Neural cell (in vitro differentiated cells): Measurements from ENCODE around the gene AK5. TPM values are rescaled to one million over a fixed set of nuclear protein-coding genes. Genes with fewer than 3 reads are reported as not detected.

Source experiments
- H2AFZ ChIP-seq: fragments of 200-600, 300-800 bp; sonication (generic), shearing (Covaris generic); 2 replicates; pipeline ENCODE4 v1.6.0; 2014; ENCODE audit warnings: low read depth, mild to moderate bottlenecking, antibody characterized with exemption, low read length, moderate library complexity
- H3F3A ChIP-seq: fragments of 200-600 bp; shearing (Covaris generic); 2 replicates; pipeline ENCODE4 v1.6.1; 2016; ENCODE audit warnings: mild to moderate bottlenecking, moderate library complexity, mixed read lengths, antibody characterized with exemption, low read length; ENCODE audit not compliant: insufficient read depth, poor library complexity, severe bottlenecking
- H3K27ac ChIP-seq: fragments of 200-600, 300-800 bp; sonication (generic), shearing (Covaris generic); 2 replicates; pipeline ENCODE4 v1.5.1; 2014; ENCODE audit warnings: mild to moderate bottlenecking, low read length, moderate library complexity
- H3K27me3 ChIP-seq: fragments of 300-800, 200-600 bp; sonication (generic), shearing (Covaris generic); 2 replicates; pipeline ENCODE4 v1.6.0; 2014; ENCODE audit warnings: mild to moderate bottlenecking, low read depth, low read length, moderate library complexity; ENCODE audit not compliant: insufficient read depth
- H3K36me3 ChIP-seq: fragments of 300-800, 200-600 bp; sonication (generic), shearing (Covaris generic); 2 replicates; pipeline ENCODE4 v1.5.1; 2014; ENCODE audit warnings: mild to moderate bottlenecking, antibody characterized with exemption, low read length, moderate library complexity; ENCODE audit not compliant: insufficient read depth
- H3K4me2 ChIP-seq: fragments of 300-800, 200-600 bp; sonication (generic), shearing (Covaris generic); 2 replicates; pipeline ENCODE4 v1.6.0; 2014; ENCODE audit warnings: mild to moderate bottlenecking, low read length
- H3K4me3 ChIP-seq: fragments of 300-800, 200-600 bp; sonication (generic), shearing (Covaris generic); 2 replicates; pipeline ENCODE4 v1.5.1; 2014; ENCODE audit warnings: mild to moderate bottlenecking, low read length, moderate library complexity
- H3K79me2 ChIP-seq: fragments of 200-600 bp; shearing (Covaris generic); replicated peaks from 2 replicates; pipeline ENCODE4 v1.6.0; 2014; ENCODE audit warnings: mild to moderate bottlenecking, low read length, moderate library complexity; ENCODE audit not compliant: insufficient read depth
- H3K9ac ChIP-seq: fragments of 300-800, 200-600 bp; sonication (generic), shearing (Covaris generic); 2 replicates; pipeline ENCODE4 v1.6.1; 2016; ENCODE audit warnings: mild to moderate bottlenecking, low read length, mixed read lengths
- H3K9me2 ChIP-seq: fragments of 200-600 bp; shearing (Covaris generic); 2 replicates; pipeline ENCODE4 v1.6.1; 2016; ENCODE audit warnings: mild to moderate bottlenecking, low read length, mixed read lengths; ENCODE audit not compliant: insufficient read depth
- H3K9me3 ChIP-seq: fragments of 200-600, 300-800 bp; sonication (generic), shearing (Covaris generic); 2 replicates; pipeline ENCODE4 v1.6.1; 2016; ENCODE audit warnings: mild to moderate bottlenecking, mixed run types, low read length, moderate library complexity, mixed read lengths
- H4K20me1 ChIP-seq: fragments of 200-600 bp; shearing (Covaris generic); 2 replicates; pipeline ENCODE4 v1.6.1; 2016; ENCODE audit warnings: mild to moderate bottlenecking, mixed run types; ENCODE audit not compliant: insufficient read depth
- EP300 ChIP-seq: fragments of 450-650 bp; conservative IDR thresholded peaks from 2 replicates; pipeline ENCODE4 v1.6.1; 2014; ENCODE audit warnings: antibody characterized with exemption, mild to moderate bottlenecking, moderate library complexity; ENCODE audit not compliant: poor library complexity, severe bottlenecking
- EZH2 ChIP-seq: fragments of 200-600, 300-800 bp; shearing (Covaris generic), sonication (generic); IDR thresholded peaks from 2 replicates; pipeline ENCODE4 v1.6.1; 2014; ENCODE audit warnings: antibody characterized with exemption, low read length, borderline replicate concordance, mild to moderate bottlenecking; ENCODE audit not compliant: insufficient read depth, poor library complexity, severe bottlenecking
- MXI1 ChIP-seq: fragments of 450-650 bp; conservative IDR thresholded peaks from 2 replicates; pipeline ENCODE4 v1.6.1; 2014; ENCODE audit warnings: antibody characterized with exemption, mild to moderate bottlenecking; ENCODE audit not compliant: poor library complexity, severe bottlenecking
- POLR2AphosphoS5 ChIP-seq: IDR thresholded peaks from 2 replicates; pipeline ENCODE4 v1.6.1; 2012
- RAD21 ChIP-seq: fragments of 450-650 bp; conservative IDR thresholded peaks from 2 replicates; pipeline ENCODE4 v1.6.1; 2014; ENCODE audit warnings: antibody characterized with exemption, mild to moderate bottlenecking, moderate library complexity
- SMC3 ChIP-seq: fragments of 450-650 bp; conservative IDR thresholded peaks from 2 replicates; pipeline ENCODE4 v1.6.1; 2014; ENCODE audit warnings: antibody characterized with exemption, mild to moderate bottlenecking, moderate library complexity; ENCODE audit not compliant: poor library complexity
- TAF1 ChIP-seq: IDR thresholded peaks from 2 replicates; pipeline ENCODE4 v1.6.1; 2012; ENCODE audit warnings: low read depth
- polyA plus RNA-seq: library from polyadenylated mRNA; depleted of rRNA; stranded (reverse); fragments of >200 nt; gene quantifications from 2 replicates; pipeline ENCODE4 v1.2.3, GENCODE V29; 2014
- TF ChIP-seq, protein P1 (sequence below): IDR thresholded peaks from 2 replicates; pipeline ENCODE4 v1.6.1; 2012; ENCODE audit warnings: borderline replicate concordance
- TF ChIP-seq, protein P2 (sequence below): fragments of 450-650 bp; IDR thresholded peaks from 2 replicates; pipeline ENCODE4 v1.5.1; 2014; ENCODE audit warnings: antibody characterized with exemption, mild to moderate bottlenecking, moderate library complexity; ENCODE audit not compliant: poor library complexity, severe bottlenecking

The AK5 gene
- polyA plus RNA-seq, 1 donor from 2014 or later, result 7.1 TPM

DNA sequence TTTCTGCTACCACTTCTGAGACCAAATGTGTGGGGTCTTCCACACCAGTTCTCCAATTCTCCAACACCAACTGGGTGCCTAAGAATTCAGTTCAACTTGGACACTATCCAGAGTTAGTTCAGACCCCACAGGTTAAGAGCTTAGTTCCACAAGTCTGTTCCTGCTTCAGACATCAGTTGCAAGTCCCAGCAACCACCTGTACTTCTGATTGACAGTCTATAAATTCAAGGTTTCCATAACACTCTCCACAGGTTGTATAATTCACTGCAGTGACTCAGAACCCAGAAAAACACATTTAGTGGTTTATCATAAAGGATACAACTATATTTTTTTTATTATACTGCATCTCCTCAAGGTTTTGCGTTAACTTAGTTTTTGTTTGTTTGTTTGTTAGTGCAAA lies 18.7 kb downstream of the AK5 start:
- H3K4me2 ChIP-seq, result no peak overlapping the region
- H2AFZ ChIP-seq, result no peak overlapping the region
- H3K36me3 ChIP-seq, result no peaks in the 10 kb centered on the region
- no peaks in the 10 kb centered on the region for H3F3A ChIP-seq
- no peaks in the 10 kb centered on the region for H4K20me1 ChIP-seq
- no peaks in the 10 kb centered on the region for H3K9me3 ChIP-seq
- H3K27ac ChIP-seq, result no peak overlapping the region
- H3K79me2 ChIP-seq, result no peaks in the 10 kb centered on the region
- TF ChIP-seq TAF1, result no peak
- TF ChIP-seq, protein P1, sequence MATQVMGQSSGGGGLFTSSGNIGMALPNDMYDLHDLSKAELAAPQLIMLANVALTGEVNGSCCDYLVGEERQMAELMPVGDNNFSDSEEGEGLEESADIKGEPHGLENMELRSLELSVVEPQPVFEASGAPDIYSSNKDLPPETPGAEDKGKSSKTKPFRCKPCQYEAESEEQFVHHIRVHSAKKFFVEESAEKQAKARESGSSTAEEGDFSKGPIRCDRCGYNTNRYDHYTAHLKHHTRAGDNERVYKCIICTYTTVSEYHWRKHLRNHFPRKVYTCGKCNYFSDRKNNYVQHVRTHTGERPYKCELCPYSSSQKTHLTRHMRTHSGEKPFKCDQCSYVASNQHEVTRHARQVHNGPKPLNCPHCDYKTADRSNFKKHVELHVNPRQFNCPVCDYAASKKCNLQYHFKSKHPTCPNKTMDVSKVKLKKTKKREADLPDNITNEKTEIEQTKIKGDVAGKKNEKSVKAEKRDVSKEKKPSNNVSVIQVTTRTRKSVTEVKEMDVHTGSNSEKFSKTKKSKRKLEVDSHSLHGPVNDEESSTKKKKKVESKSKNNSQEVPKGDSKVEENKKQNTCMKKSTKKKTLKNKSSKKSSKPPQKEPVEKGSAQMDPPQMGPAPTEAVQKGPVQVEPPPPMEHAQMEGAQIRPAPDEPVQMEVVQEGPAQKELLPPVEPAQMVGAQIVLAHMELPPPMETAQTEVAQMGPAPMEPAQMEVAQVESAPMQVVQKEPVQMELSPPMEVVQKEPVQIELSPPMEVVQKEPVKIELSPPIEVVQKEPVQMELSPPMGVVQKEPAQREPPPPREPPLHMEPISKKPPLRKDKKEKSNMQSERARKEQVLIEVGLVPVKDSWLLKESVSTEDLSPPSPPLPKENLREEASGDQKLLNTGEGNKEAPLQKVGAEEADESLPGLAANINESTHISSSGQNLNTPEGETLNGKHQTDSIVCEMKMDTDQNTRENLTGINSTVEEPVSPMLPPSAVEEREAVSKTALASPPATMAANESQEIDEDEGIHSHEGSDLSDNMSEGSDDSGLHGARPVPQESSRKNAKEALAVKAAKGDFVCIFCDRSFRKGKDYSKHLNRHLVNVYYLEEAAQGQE, result no peak
- no peak for TF ChIP-seq EP300
- TF ChIP-seq RAD21, result no peak
- TF ChIP-seq EZH2, result no peak
- H3K27me3 ChIP-seq, result no peaks in the 10 kb centered on the region
- H3K9ac ChIP-seq, result no peak overlapping the region
- no peak overlapping the region for H3K4me3 ChIP-seq
- no peaks in the 10 kb centered on the region for H3K9me2 ChIP-seq

DNA sequence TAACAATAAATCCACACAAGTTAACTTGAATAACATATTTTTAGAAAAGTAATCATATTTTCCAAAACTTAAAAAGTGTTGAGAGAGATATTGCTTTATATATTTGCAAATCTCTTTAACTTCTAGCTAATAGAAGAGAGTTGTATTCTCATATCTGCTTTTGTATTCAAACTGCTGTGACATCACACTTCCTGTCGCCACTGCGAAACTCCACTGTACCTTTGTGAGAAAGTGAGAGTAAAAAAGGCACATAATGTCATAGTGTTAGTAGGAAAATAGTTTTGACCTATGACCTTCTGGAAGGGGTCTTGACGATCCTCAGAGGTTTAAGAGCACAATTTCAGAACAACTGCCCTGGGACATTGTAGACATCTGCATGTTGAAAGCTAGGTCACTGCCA lies 21.6 kb downstream of the AK5 start:
- Histone ChIP-seq H4K20me1 (no peaks in the 10 kb centered on the region), H3K79me2 (no peaks in the 10 kb centered on the region), H3K9me3 (no peaks in the 10 kb centered on the region), H3F3A (no peaks in the 10 kb centered on the region), H2AFZ (no peak overlapping the region), H3K4me3 (no peak overlapping the region), H3K27me3 (no peaks in the 10 kb centered on the region), H3K27ac (no peak overlapping the region), H3K9ac (no peak overlapping the region), H3K4me2 (no peak overlapping the region), H3K9me2 (no peaks in the 10 kb centered on the region), H3K36me3 (no peaks in the 10 kb centered on the region)
- TF ChIP-seq POLR2AphosphoS5, result no peak
- TF ChIP-seq SMC3, result no peak
- no peak for TF ChIP-seq MXI1
- TF ChIP-seq, protein P1, result no peak
- TF ChIP-seq EZH2, result no peak
- no peak for TF ChIP-seq RAD21
- TF ChIP-seq EP300, result no peak
- no peak for TF ChIP-seq TAF1
- TF ChIP-seq, protein P2, sequence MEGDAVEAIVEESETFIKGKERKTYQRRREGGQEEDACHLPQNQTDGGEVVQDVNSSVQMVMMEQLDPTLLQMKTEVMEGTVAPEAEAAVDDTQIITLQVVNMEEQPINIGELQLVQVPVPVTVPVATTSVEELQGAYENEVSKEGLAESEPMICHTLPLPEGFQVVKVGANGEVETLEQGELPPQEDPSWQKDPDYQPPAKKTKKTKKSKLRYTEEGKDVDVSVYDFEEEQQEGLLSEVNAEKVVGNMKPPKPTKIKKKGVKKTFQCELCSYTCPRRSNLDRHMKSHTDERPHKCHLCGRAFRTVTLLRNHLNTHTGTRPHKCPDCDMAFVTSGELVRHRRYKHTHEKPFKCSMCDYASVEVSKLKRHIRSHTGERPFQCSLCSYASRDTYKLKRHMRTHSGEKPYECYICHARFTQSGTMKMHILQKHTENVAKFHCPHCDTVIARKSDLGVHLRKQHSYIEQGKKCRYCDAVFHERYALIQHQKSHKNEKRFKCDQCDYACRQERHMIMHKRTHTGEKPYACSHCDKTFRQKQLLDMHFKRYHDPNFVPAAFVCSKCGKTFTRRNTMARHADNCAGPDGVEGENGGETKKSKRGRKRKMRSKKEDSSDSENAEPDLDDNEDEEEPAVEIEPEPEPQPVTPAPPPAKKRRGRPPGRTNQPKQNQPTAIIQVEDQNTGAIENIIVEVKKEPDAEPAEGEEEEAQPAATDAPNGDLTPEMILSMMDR, result no peak
